ENCODE results near the gene F2RL3.
A peak's percentile ranks its signal among the peaks of the same experiment; 100 is the strongest.

The F2RL3 gene

DNA sequence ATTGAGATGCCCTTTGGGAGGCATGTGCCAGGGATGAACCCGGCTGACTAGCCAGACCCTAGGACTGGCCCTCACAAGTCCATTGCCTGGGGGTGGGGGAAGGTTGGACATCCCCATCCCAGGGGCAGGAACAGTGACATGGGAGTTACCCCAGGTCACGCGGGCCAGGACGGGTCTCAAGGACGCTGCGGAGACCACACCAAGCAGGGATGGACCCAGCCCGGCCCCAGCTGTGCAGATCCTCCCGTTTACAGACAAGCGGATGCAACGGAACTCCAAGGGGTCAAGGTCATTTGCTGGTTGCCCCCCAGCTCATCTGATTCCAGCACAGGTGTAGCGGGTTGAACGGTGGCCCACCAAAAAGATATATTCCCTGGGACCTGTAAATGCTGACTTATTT, 20.0 kb downstream of the F2RL3 start:
- Histone ChIP-seq H4K91ac (ENCODE audit: low read depth, low read length, poor library complexity) (no peak overlapping the region), H2BK5ac (ENCODE audit: low read length) (peak overlapping the region; percentile 66), H3K79me1 (ENCODE audit: low read depth, low read length) (no peaks in the 10 kb centered on the region), H2AFZ (ENCODE audit: low read length) (no peak overlapping the region), H2BK15ac (ENCODE audit: low read length) (no peak overlapping the region), H3K4ac (ENCODE audit: low read length) (no peak overlapping the region), H3K27ac (replicated peaks; ENCODE audit: low read length) (no peak overlapping the region), H3K18ac (ENCODE audit: low read length) (no peak overlapping the region), H3K23ac (ENCODE audit: low read depth, low read length, poor library complexity) (no peak overlapping the region), H2AK5ac (ENCODE audit: low read depth, low read length) (no peak overlapping the region), H2BK12ac (ENCODE audit: low read length) (no peak overlapping the region), H3K4me2 (ENCODE audit: insufficient read depth, low read length, poor library complexity, severe bottlenecking) (no peak overlapping the region), H3K9ac (ENCODE audit: low read depth, low read length, poor library complexity) (no peak overlapping the region), H3K4me1 (ENCODE audit: control insufficient read depth in 2 of 2, insufficient read depth in 1 of 2, low read depth in 1 of 2, low read length in 2 of 2) (no peaks in the 10 kb centered on the region), H2BK120ac (ENCODE audit: low read depth, low read length) (no peak overlapping the region), H4K8ac (ENCODE audit: low read depth, low read length) (no peak overlapping the region), H3K27me3 (ENCODE audit: control insufficient read depth in 3 of 3, insufficient read depth in 3 of 3, low read depth in 1 of 3, low read length in 3 of 3) (no peaks in the 10 kb centered on the region), H3K14ac (ENCODE audit: low read length) (peak overlapping the region; percentile 38), H3K9me3 (replicated peaks in 1 of 2; ENCODE audit: control insufficient read depth in 2 of 2, insufficient read depth in 1 of 2, low read depth in 1 of 2, low read length in 2 of 2) (peaks cover 22 to 24% of the 10 kb centered on the region in 2 donors), H3K4me3 (ENCODE audit: low read length in 2 of 2) (peak overlapping the region in 1 of 2 donors; percentile 48), H3K36me3 (replicated peaks in 1 of 2; ENCODE audit: control insufficient read depth in 2 of 2, insufficient read depth in 2 of 2, low read length in 2 of 2) (peaks cover 0 to 18% of the 10 kb centered on the region in 2 donors)
- no CpG with 5 or more reads among the region's 12 CpGs for WGBS, 2 donors (ENCODE audit: extremely low coverage in 2 of 2, insufficient read length in 2 of 2, insufficient replicate concordance in 1 of 2)
- no peak for DNase-seq (ENCODE audit: low spot score)

DNA sequence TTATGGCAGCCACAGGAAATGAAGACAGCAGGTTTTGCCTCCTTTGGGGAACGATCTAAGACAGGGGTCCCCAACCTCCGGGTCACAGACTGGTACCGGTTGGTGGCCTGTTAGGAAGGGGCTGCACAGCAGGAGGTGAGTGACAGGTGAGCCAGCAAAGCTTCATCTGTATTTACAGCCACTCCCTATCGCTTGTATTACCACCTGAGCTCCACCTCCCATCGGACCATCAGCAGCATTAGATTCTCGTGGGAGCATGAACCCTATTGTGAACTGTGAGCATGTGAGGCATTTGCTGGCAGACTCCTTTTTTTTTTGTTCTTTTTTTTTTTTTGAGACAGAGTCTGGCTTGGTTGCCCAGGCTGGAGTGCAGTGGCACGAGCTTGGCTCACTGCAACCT, 22.2 kb downstream of the F2RL3 start:
- Histone ChIP-seq H3K79me1 (ENCODE audit: low read depth, low read length) (no peaks in the 10 kb centered on the region), H2BK120ac (ENCODE audit: low read depth, low read length) (no peak overlapping the region), H3K27ac (replicated peaks; ENCODE audit: low read length) (no peak overlapping the region), H3K4me1 (ENCODE audit: control insufficient read depth in 2 of 2, insufficient read depth in 1 of 2, low read depth in 1 of 2, low read length in 2 of 2) (no peaks in the 10 kb centered on the region), H4K8ac (ENCODE audit: low read depth, low read length) (no peak overlapping the region), H3K9me3 (replicated peaks in 1 of 2; ENCODE audit: control insufficient read depth in 2 of 2, insufficient read depth in 1 of 2, low read depth in 1 of 2, low read length in 2 of 2) (peaks cover 30 to 35% of the 10 kb centered on the region in 2 donors), H3K27me3 (ENCODE audit: control insufficient read depth in 3 of 3, insufficient read depth in 3 of 3, low read depth in 1 of 3, low read length in 3 of 3) (no peaks in the 10 kb centered on the region), H3K4me2 (ENCODE audit: insufficient read depth, low read length, poor library complexity, severe bottlenecking) (no peak overlapping the region), H3K4ac (ENCODE audit: low read length) (no peak overlapping the region), H3K18ac (ENCODE audit: low read length) (no peak overlapping the region), H2BK15ac (ENCODE audit: low read length) (no peak overlapping the region), H3K14ac (ENCODE audit: low read length) (no peak overlapping the region), H4K91ac (ENCODE audit: low read depth, low read length, poor library complexity) (no peak overlapping the region), H2AFZ (ENCODE audit: low read length) (no peak overlapping the region), H3K9ac (ENCODE audit: low read depth, low read length, poor library complexity) (no peak overlapping the region), H3K4me3 (ENCODE audit: low read length in 2 of 2) (no peak overlapping the region), H3K36me3 (replicated peaks in 1 of 2; ENCODE audit: control insufficient read depth in 2 of 2, insufficient read depth in 2 of 2, low read length in 2 of 2) (peaks cover 0 to 23% of the 10 kb centered on the region in 2 donors), H2BK12ac (ENCODE audit: low read length) (no peak overlapping the region), H2BK5ac (ENCODE audit: low read length) (no peak overlapping the region), H2AK5ac (ENCODE audit: low read depth, low read length) (no peak overlapping the region), H3K23ac (ENCODE audit: low read depth, low read length, poor library complexity) (no peak overlapping the region)
- DNase-seq (ENCODE audit: low spot score) = no peak
- no CpG with 5 or more reads among the region's 7 CpGs for WGBS, 2 donors (ENCODE audit: extremely low coverage in 2 of 2, insufficient read length in 2 of 2, insufficient replicate concordance in 1 of 2)

DNA sequence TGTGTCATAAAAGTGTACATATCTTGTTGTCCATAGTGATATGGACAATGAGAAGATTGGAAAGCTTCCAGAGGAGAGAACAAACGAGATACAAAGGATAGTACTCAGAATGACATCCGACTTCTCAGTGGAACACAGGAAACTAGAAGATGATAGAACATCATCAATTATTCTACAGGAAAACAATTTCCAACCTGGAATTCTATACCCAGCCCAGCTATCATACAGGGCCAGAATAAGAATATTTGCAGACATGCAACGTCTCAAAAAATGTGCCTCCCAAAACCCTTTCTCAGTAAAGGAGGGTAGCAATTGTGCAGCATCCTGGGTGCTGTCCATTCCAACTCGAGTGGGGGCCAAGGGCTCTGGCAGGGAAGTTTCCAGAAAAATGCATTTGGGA, 24.0 kb downstream of the F2RL3 start:
- Histone ChIP-seq H2BK120ac (ENCODE audit: low read depth, low read length) (no peak overlapping the region), H3K27ac (replicated peaks; ENCODE audit: low read length) (no peak overlapping the region), H3K14ac (ENCODE audit: low read length) (no peak overlapping the region), H2BK12ac (ENCODE audit: low read length) (no peak overlapping the region), H3K4me2 (ENCODE audit: insufficient read depth, low read length, poor library complexity, severe bottlenecking) (no peak overlapping the region), H4K8ac (ENCODE audit: low read depth, low read length) (no peak overlapping the region), H2AFZ (ENCODE audit: low read length) (no peak overlapping the region), H2BK5ac (ENCODE audit: low read length) (no peak overlapping the region), H3K4ac (ENCODE audit: low read length) (no peak overlapping the region), H4K91ac (ENCODE audit: low read depth, low read length, poor library complexity) (no peak overlapping the region), H2BK15ac (ENCODE audit: low read length) (no peak overlapping the region), H3K4me1 (ENCODE audit: control insufficient read depth in 2 of 2, insufficient read depth in 1 of 2, low read depth in 1 of 2, low read length in 2 of 2) (no peaks in the 10 kb centered on the region), H3K23ac (ENCODE audit: low read depth, low read length, poor library complexity) (no peak overlapping the region), H3K18ac (ENCODE audit: low read length) (no peak overlapping the region), H3K79me1 (ENCODE audit: low read depth, low read length) (no peaks in the 10 kb centered on the region), H3K36me3 (replicated peaks in 1 of 2; ENCODE audit: control insufficient read depth in 2 of 2, insufficient read depth in 2 of 2, low read length in 2 of 2) (peaks cover 0 to 25% of the 10 kb centered on the region in 2 donors), H3K27me3 (ENCODE audit: control insufficient read depth in 3 of 3, insufficient read depth in 3 of 3, low read depth in 1 of 3, low read length in 3 of 3) (no peaks in the 10 kb centered on the region), H3K4me3 (ENCODE audit: low read length in 2 of 2) (no peak overlapping the region), H2AK5ac (ENCODE audit: low read depth, low read length) (no peak overlapping the region), H3K9me3 (replicated peaks in 1 of 2; ENCODE audit: control insufficient read depth in 2 of 2, insufficient read depth in 1 of 2, low read depth in 1 of 2, low read length in 2 of 2) (peaks cover 30 to 37% of the 10 kb centered on the region in 2 donors), H3K9ac (ENCODE audit: low read depth, low read length, poor library complexity) (no peak overlapping the region)
- DNase-seq (ENCODE audit: low spot score) = no peak
- WGBS, 2 donors (ENCODE audit: extremely low coverage in 2 of 2, insufficient read length in 2 of 2, insufficient replicate concordance in 1 of 2) = no CpG with 5 or more reads among the region's 4 CpGs

DNA sequence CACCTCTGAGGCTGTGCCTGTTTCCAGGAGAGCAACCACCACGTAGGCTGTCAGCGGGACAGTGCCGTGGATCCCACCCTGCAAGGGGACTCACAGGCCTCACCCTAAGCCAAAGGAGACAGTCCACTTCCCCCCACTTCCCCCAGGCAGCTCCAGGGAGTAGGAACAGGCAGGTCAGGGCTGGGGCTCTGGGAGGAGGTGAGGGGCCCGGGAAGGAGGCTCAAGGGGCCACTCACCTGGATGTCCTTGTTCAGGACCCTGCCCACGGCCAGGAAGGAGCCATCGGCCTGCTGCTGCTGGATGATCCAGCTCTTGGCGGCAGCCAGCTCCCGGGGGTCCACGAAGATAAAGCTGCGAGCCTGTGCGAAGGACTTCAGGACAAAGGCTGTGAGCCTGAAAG, 25.6 kb downstream of the F2RL3 start:
- Histone ChIP-seq H2BK12ac (ENCODE audit: low read length) (no peak overlapping the region), H3K18ac (ENCODE audit: low read length) (no peak overlapping the region), H3K4me2 (ENCODE audit: insufficient read depth, low read length, poor library complexity, severe bottlenecking) (no peak overlapping the region), H3K4ac (ENCODE audit: low read length) (no peak overlapping the region), H3K4me1 (ENCODE audit: control insufficient read depth in 2 of 2, insufficient read depth in 1 of 2, low read depth in 1 of 2, low read length in 2 of 2) (no peaks in the 10 kb centered on the region), H3K9me3 (replicated peaks in 1 of 2; ENCODE audit: control insufficient read depth in 2 of 2, insufficient read depth in 1 of 2, low read depth in 1 of 2, low read length in 2 of 2) (peaks cover 30 to 37% of the 10 kb centered on the region in 2 donors), H3K9ac (ENCODE audit: low read depth, low read length, poor library complexity) (no peak overlapping the region), H3K4me3 (ENCODE audit: low read length in 2 of 2) (peak overlapping the region in 1 of 2 donors; percentile 25), H3K36me3 (replicated peaks in 1 of 2; ENCODE audit: control insufficient read depth in 2 of 2, insufficient read depth in 2 of 2, low read length in 2 of 2) (peaks cover 0 to 21% of the 10 kb centered on the region in 2 donors), H2BK5ac (ENCODE audit: low read length) (no peak overlapping the region), H2BK120ac (ENCODE audit: low read depth, low read length) (no peak overlapping the region), H3K79me1 (ENCODE audit: low read depth, low read length) (no peaks in the 10 kb centered on the region), H3K23ac (ENCODE audit: low read depth, low read length, poor library complexity) (no peak overlapping the region), H4K91ac (ENCODE audit: low read depth, low read length, poor library complexity) (no peak overlapping the region), H3K27ac (replicated peaks; ENCODE audit: low read length) (no peak overlapping the region), H4K8ac (ENCODE audit: low read depth, low read length) (no peak overlapping the region), H2AK5ac (ENCODE audit: low read depth, low read length) (no peak overlapping the region), H2BK15ac (ENCODE audit: low read length) (no peak overlapping the region), H3K27me3 (ENCODE audit: control insufficient read depth in 3 of 3, insufficient read depth in 3 of 3, low read depth in 1 of 3, low read length in 3 of 3) (no peaks in the 10 kb centered on the region), H2AFZ (ENCODE audit: low read length) (no peak overlapping the region), H3K14ac (ENCODE audit: low read length) (no peak overlapping the region)
- no peak for DNase-seq (ENCODE audit: low spot score)
- no CpG with 5 or more reads among the region's 11 CpGs for WGBS, 2 donors (ENCODE audit: extremely low coverage in 2 of 2, insufficient read length in 2 of 2, insufficient replicate concordance in 1 of 2)

Data from neuronal stem cell (in vitro differentiated cells).